Kidney tubule cell (primary cell): ENCODE data around the gene AFAP1L1.
A peak's percentile ranks its signal among the peaks of the same experiment; 100 is the strongest.

Experiments used
- DNase-seq: peaks from one replicate; pipeline ENCODE4 v3.0.0-alpha.2; 2018; ENCODE audit warnings: low spot score

Gene AFAP1L1

DNA sequence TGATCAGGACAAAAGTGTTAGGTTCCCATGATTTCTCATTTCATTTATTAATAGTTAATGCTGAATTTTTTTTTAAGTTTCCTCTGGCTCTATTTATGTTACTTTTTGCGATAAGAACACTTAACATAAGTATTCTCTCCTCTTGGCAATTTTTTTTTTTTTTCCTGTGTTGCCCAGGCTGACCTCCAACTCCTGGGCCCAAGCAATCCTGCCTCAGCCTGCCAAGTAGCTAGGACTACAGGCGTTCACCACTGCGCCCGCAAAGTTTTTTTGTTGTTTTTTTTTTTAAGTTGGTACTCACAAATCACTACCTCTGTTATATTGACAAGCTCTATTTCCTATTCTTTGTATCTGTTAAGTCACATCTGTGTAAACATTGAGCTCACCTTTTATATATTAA, 80.5 kb downstream of the AFAP1L1 start:
- DNase-seq, result no peak

DNA sequence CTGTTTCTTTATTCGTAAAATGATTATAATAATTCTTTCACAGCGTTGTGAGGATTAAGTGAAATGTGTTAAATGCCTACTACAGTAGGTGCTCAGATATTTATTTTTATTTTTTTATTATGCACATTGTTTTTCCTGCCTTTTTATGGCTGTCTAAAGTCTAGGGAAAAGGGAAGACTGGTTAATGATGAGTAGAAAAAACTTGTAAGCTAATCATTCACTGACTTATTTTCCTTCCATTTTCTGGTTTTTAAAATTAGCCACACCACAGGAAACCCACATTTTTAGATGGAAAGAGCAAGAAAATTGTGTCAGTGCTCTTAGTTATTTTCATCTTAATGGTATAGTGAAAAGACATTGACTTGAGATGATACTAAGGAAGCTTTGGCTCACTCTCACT, 82.3 kb downstream of the AFAP1L1 start:
- no peak for DNase-seq

DNA sequence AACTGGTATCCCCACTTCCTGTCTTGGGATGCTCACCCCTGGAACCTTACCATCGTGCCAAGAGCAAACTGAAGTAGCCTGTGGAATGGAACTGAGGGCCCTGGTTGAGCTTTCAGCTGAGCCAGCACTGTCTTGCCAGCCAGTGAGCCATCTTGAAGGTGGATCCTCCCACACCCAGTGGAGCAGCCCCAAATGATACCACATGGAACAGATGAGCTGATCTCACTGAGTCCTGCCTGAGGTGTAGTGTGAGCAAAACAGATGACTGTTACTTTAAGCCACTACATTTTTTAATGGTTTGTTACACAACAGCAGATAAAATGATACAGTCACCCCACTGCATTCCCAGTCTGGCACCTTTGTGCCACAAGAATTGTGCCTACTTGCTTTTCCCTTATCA, 84.0 kb downstream of the AFAP1L1 start:
- no peak for DNase-seq

DNA sequence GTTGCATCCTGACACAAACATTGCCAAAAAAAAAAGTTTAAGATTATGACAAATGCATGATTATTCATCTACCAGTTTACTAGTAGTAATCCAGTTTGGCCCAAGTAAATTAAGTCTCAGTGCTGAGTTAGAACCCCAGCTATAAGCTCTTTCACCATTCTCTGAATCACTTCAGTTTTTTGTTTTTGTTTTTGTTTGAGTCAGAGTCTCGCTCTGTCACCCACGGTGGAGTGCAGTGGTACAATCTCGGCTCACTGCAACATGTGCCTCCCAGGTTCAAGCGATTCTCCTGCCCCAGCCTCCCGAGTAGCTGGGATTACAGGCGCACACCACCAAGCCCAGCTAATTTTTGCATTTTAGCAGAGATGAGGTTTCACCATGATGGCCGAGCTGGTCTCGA, 84.7 kb downstream of the AFAP1L1 start:
- DNase-seq, result no peak

DNA sequence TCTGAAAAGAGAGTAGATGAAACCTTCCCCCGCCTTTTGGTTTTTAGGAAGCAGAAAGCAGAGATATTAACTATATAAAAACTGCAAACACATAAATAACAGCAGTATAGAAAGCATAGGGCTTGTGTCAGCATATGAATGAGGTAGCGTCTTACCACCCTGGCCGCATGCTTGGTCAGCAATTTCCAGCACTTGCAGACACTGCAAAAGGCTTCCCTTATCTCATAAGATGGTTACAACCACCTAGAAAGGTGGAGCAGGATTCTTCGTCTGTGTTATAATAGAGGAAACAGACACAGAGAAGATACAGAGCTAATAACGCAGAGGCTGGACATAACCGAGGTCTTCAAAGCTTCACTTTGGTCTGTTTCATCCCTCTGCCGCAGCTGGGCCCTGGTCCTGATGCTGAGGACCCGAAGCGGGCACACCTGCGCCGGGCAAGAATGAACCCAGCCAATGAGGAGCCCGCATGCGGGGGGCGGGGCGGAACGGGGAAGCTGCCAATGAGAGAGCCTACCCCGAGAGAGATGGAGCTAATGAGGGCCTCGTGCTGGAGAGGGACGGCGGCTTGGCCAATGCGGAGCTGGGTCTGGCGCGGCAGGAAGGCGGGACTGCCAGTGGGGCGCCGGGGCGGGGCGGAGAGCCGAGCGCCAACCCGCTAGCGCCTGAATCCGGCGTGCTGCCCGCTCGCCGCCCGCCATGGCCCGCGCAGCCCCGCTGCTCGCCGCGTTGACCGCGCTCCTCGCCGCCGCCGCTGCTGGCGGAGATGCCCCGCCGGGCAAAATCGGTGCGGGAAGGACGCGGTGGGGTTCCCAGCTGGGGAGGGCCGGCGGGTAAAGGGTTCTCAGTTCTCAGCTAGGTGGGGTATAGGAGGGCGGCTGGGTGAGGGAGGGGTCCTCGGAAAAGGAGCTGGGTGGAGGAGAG, 86.0 kb downstream of the AFAP1L1 start, which contains the start of gene PCYOX1L:
Gene PCYOX1L, plus strand, starts transcription at position 677 of the 924 bp plus-strand sequence. Its CDS starts 23 bp downstream, at position 700.
- peak; percentile 97 for DNase-seq

DNA sequence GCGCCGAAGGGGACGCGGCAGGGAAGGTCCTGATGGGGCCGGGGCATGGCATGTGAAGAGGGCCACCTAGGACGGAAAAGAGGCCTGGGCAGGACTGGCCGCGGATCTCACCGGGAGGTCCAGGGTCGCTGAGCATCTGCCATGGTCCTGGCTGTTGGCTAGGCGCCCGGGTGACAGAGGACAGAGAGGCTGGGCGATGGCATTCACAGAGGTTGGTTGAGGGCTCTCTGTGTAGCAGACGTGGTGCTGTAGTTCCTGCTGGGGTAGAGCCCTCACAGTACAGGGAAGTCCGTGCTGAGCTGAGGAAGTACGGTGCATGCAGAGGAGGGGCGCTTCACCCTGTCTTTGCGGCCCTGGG, 86.6 kb downstream of the AFAP1L1 start:
- peak; percentile 24 for DNase-seq

DNA sequence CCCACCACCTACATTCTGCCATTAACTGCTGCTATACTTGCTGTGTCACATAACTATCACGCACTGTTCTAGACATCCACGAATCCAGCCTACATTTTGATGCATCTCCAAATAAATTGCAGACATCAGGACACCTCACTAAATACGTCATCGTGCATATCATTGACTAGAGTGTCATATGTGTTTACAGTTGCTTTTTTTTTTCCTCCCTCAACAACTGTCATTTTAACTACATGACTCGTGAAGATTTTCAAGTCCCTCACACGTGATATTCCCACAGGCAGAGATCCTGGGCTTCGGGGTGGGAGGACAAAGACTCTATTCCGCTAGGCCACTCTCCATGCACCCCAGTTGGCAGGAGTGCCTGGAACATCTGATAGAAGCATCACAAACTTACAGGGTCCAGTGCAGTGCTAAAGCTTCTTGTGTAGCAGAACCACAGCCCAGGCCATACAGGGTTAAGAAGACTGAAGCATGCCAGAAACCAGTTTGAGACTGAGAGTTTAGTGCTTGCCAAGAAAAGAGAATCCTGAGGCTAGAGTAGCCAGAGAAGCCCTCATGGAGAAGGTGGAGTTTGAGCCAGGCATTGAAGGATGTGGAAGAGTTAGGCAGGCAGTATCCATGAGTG, 87.3 kb downstream of the AFAP1L1 start:
- DNase-seq, result no peak

DNA sequence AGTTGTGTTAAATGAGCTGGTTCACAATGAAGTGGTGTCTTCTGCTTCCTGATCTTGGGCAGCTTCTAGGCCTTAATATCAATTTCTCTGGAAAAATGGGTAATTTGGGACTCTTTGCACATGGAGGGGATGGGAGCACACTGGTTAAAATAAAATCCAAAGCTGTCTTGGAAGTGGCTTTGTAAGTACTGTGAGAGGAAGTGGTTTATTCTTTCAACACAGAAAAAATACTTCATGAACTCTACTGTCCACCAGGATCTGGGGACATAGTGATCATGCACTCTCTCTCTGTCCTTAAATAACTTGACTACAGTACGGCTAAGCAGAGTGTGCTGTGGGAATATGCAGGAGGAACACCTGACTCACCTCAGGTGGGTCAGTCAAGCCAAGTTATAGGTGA, 88.6 kb downstream of the AFAP1L1 start:
- DNase-seq, result no peak

DNA sequence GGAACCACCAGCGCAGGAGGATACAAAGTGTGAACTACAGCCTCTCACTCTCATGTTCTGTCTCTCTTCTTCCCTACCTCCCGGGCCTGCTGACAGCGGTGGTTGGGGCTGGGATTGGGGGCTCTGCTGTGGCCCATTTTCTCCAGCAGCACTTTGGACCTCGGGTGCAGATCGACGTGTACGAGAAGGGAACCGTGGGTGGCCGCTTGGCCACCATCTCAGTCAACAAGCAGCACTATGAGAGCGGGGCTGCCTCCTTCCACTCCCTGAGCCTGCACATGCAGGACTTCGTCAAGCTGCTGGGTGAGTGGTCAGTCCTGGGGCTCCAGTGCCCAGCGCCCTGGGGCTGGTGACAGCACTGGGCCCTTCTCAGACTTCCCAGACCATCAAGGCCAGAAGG, 90.9 kb downstream of the AFAP1L1 start:
- DNase-seq, result no peak

DNA sequence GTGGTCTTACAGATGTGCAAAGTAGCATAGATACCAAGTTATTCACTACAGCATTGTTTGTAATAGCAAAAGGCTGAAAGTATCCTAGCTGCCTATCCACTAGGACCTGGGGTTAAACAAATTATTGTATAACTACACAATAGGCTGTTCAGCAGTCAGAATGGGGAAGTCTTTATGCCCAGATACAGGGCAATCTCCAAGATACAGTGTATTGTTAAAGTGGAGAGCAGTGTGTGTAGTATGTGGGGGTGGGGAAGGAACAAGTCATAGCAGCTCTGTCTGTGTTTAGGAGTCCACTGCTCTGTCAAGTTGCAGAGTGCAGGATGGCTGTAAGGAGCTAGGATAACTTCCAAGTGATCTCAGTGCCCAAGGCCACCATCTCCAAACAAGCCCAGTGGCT, 91.7 kb downstream of the AFAP1L1 start:
- DNase-seq, result no peak

DNA sequence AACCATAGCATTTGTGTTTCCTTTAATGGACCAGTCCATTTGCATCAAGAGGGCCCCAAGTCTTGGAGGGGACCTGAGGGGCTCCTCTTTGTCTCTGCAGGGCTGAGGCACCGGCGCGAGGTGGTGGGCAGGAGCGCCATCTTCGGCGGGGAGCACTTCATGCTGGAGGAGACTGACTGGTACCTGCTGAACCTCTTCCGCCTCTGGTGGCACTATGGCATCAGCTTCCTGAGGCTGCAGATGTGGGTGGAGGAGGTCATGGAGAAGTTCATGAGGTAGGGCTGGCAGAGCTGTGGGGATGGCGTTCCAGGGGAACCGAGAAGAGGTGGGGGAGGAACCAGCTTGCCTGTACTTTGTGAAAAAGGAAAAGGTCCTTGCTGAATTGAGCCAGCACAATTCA, 92.3 kb downstream of the AFAP1L1 start:
- DNase-seq, result no peak

DNA sequence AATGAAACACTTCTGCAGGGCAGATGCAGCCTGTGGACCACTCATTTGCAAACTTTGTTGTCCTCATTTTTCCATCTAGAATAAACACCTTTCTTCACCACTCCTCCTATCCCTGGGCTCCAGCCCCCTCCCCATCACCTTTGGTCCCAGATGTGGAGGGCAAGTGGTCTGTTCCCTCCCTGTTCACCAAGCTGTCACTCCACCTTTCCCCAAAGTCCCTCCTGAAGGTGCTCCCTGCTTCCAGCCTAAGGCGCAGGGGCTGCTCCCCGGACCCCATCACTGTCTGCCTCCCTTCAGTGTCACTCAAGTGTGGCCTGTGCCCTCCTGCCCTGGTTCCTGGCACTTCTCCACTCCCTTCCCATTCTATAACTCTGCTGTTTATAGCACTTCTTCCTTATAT, 93.1 kb downstream of the AFAP1L1 start:
- no peak for DNase-seq

DNA sequence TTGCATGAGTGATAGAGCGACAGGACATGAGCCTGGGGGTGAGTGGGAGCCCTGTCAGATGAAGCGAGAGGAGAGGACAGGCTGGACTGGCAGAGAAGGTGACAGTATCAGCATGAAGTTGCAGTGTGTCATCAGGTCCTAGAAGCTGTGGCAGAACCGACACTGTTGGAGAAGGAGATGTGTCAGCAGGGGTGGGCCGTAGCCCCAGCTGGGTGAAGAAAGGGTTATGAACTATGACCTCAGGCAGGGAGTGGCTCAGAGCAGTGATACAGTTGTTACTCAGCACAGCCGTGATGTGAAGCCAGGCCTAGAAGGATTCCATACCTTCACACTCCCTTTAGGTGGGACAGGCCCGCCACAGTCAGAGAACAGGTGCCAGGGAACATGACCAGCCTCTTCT, 93.8 kb downstream of the AFAP1L1 start:
- no peak for DNase-seq

DNA sequence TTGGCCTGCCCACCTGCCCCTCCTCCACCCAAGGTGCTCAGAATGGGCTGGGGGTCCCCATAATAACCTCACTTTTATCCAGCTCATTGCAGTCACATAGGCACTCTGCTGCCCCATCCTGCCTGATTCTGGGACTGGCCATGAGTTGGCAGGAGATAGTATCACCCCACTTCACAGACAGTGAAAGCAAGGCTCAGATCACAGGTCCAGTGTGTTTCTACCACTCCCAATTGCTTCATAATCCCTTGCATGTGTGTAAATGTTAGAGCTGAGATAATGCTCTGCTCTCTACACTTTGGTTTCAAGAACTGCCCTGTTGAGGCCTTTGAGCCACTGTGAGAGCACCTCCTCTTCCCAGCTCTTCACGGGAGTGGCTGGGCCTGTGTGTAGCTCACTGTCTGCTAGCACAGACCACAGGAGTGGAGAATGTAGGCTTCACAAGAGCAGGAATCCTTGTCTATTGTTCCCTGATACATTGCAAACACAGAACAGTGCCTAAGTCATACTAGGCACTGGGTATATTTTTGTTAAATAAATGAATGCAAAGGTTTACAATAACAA, 94.6 kb downstream of the AFAP1L1 start:
- no peak for DNase-seq

DNA sequence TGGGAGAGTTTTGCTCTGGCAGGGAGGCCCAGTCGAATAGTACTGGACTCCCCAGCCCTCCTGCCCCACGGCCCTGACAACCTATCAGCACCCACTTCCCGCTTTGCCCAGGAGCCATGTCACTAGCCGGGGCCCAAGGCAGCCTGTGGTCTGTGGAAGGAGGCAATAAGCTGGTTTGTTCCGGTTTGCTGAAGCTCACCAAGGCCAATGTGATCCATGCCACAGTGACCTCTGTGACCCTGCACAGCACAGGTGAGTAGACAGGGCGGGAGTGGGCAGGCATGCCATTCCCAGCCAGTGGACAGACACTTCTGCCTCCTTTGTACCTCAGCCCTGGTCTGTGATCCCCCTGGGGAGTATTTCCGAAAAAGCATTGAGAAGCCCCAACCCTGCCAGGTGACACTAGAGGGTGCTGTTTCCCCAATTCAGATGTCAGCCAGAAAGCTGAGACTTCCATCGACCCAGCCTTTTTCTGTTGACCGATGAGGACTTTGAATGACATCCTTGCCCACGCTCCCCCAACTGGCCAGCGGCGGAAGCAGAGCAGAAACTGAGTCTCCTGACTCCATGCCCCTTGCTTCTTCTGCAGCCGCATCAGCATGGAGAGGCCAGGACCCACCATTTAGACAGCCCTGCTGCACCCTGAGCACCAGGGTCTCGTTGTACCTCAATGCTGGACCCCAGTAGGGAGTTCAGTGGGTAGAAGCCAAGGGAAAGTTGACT, 95.8 kb downstream of the AFAP1L1 start:
- DNase-seq, result peak; percentile 76

DNA sequence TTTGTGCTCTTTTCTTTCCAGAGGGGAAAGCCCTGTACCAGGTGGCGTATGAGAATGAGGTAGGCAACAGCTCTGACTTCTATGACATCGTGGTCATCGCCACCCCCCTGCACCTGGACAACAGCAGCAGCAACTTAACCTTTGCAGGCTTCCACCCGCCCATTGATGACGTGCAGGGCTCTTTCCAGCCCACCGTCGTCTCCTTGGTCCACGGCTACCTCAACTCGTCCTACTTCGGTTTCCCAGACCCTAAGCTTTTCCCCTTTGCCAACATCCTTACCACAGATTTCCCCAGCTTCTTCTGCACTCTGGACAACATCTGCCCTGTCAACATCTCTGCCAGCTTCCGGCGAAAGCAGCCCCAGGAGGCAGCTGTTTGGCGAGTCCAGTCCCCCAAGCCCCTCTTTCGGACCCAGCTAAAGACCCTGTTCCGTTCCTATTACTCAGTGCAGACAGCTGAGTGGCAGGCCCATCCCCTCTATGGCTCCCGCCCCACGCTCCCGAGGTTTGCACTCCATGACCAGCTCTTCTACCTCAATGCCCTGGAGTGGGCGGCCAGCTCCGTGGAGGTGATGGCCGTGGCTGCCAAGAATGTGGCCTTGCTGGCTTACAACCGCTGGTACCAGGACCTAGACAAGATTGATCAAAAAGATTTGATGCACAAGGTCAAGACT, 96.5 kb downstream of the AFAP1L1 start:
- no peak for DNase-seq

DNA sequence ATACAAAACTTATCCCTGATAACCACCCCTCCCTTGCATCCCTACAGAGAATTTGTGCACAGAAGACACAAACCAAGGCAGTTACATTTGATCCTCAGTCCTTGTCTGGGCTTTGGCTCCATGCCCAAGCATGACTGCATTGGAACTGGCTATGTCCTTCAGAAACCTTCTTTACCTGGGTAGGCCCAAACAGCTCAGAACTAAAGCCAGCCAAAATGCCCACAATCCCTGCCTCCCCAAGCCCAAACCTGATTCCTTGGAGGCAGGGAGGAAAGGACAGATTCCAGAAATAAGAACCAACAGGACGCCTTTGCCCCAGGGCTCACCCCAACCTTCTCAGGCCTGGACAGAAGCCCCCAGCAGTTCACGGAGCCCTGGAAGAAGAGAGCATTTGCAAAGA, 99.2 kb downstream of the AFAP1L1 start:
- no peak for DNase-seq

DNA sequence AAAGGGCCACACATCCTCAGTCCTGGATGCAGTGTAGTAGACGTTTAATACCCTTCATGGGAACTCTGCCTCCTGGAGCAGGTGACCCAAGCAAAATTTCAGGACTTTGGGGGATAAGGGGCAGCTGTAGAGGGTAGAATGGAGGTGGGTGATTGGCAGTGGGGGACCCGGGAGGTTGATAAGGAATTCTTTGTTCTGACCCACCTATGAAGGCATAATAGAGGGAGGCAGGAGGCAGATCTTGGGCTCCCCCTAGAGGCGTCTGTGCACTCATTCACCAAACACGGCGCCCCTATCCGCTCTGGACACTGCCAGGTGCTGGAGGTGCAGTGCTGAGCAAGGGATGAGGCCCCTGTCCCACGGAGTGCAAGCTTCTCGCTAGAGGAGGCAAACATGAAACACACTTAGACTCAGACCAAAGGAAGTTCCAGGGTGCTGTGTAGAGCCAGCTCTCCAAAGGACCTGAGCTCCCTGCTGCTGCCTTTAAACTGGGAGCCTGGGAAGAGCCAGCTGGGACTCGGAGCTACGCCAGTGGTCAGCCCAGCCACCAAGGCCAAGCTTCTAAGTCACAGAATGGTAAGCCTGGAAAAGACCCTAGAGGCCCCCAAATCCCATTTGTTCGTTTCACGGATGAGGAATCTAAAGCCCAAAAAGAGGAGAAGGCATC, 99.8 kb downstream of the AFAP1L1 start:
- peak; percentile 64 for DNase-seq

DNA sequence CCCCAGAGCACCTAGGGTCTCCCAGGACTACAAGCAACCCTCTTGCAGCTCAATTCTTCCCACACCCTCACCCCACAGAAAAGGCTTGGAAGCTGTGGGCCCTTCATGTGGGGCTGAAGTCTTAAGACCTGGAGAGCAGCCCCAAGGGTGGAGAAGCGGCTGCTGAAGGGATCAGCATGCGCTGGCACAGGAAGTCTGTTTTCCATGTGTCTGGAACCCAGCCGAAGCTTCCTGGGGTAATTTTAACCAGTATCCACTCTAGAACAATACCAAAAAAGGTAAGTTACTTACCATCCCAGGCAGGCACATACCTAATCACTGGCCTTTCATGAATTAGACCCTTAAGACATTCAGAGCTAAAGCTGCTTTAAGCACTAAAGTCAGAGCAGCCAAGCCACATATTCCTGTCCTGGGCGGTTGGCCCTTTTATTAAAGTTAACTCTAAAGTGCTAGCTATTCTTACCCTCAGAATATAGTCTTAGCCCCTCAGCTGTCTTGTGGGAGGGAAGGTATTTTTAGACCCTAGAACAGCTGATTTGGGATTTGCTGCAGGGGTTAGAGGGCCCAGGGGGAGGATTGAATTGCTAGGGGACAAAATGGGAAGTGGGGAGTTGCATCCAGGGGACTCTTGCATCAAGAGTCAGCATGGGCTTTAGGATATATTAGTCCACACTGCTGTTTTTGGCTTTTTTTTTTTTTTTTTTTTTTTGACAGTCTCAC, 100.6 kb downstream of the AFAP1L1 start:
- no peak for DNase-seq

DNA sequence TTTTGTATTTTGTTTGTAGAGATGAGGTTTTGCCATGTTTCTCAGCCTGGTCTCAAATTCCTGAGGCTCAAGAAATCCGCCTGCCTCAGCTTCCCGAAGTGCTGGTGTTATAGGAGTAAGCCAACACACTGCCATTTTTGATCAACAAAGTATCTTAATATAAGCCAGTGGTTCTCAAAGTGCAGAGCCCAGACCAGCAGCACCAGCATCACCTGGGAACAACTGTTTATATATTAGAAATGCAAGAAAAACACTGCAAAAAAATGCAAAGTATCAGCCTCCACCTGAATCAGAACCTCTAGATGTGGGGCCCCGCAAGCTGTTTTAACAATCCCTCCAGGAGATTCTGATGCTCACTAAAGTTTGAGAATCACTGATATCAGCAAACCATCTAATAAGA, 101.3 kb downstream of the AFAP1L1 start:
- DNase-seq, result no peak

DNA sequence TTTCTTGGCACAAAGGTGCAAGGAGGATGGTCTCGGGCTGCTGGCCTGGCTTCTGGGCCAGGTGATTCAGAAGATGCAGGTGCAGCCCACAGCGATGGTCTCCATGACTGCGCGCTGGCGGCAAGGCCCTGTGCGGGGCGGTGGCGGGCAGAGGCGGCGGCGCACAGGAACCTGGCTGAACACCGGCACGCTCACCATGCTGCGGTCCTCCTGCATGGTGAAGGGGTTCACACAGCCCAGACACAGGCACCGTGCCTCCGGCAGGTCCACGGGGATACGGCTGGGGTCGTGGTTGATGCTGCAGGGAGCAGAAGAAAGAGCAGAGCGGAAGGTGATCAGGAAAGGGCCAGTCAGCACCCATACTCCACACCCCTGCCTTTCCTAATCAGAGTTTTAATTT, 102.6 kb downstream of the AFAP1L1 start:
- DNase-seq, result no peak
